Skeletal muscle satellite cell (primary cell): ENCODE results near the gene TMEM238.
"Not testable (repeated sequence)": the region's sequence is repeated elsewhere in the genome, so short reads cannot be mapped to it uniquely, and the experiment has no call there.

Experiments used
- H3K27me3 ChIP-seq: 2 replicates; pipeline ENCODE4 v1.7.0; 2013; ENCODE audit warnings: low read length; ENCODE audit not compliant: control insufficient read depth, insufficient read depth
- H3K36me3 ChIP-seq: 2 replicates; pipeline ENCODE4 v1.7.0; 2013; ENCODE audit warnings: mild to moderate bottlenecking, control low read depth, low read length; ENCODE audit not compliant: insufficient read depth
- H3K4me1 ChIP-seq: 2 replicates; pipeline ENCODE4 v1.7.0; 2013; ENCODE audit warnings: low read length; ENCODE audit not compliant: control insufficient read depth, insufficient read depth
- H3K4me2 ChIP-seq: 2 replicates; pipeline ENCODE4 v1.7.0; 2013; ENCODE audit warnings: mild to moderate bottlenecking, low read length
- H3K4me3 ChIP-seq: 2 replicates; pipeline ENCODE4 v1.7.0; 2013; ENCODE audit warnings: low read length
- H3K9ac ChIP-seq: 2 replicates; pipeline ENCODE4 v1.7.0; 2013; ENCODE audit warnings: mild to moderate bottlenecking, low read depth, low read length, moderate library complexity
- H3K9me3 ChIP-seq: replicated peaks from 2 replicates; pipeline ENCODE4 v1.7.0; 2013; ENCODE audit warnings: mild to moderate bottlenecking, control low read depth, low read length

The TMEM238 gene

GRCh38 chr19:55339889-55340783 lies 44.0 kb downstream of the TMEM238 start:
- Histone ChIP-seq H3K4me3 (peak overlapping the region; percentile 78), H3K36me3 (no peaks in the 10 kb centered on the region), H3K9ac (peak overlapping the region; percentile 80), H3K4me1 (peaks cover 30% of the 10 kb centered on the region), H3K9me3 (no peaks in the 10 kb centered on the region), H3K4me2 (peak overlapping the region; percentile 95), H3K27me3 (peaks cover 10% of the 10 kb centered on the region)

GRCh38 chr19:55339105-55339888 lies 44.8 kb downstream of the TMEM238 start, which contains the start of gene KMT5C:
Gene KMT5C, plus strand, starts transcription at chr19:55339876. Its CDS starts 2,061 bp downstream, at chr19:55341937.
- H3K4me2 ChIP-seq, result peak within 1 kb of the TSS; percentile 95
- peaks cover 10% of the 10 kb centered on the region for H3K27me3 ChIP-seq
- H3K9ac ChIP-seq, result peak within 1 kb of the TSS; percentile 86
- no peaks in the 10 kb centered on the region for H3K9me3 ChIP-seq
- H3K4me1 ChIP-seq, result peaks cover 22% of the 10 kb centered on the region
- H3K4me3 ChIP-seq, result peak within 1 kb of the TSS; percentile 78
- H3K36me3 ChIP-seq, result no peaks in the 10 kb centered on the region

- Histone ChIP-seq H3K4me3 (no peak overlapping the region), H3K9ac (no peak overlapping the region), H3K27me3 (peaks cover 22% of the 10 kb centered on the region), H3K36me3 (no peaks in the 10 kb centered on the region), H3K4me2 (no peak overlapping the region), H3K9me3 (no peaks in the 10 kb centered on the region), H3K4me1 (peaks cover 17% of the 10 kb centered on the region)
Observed at GRCh38 chr19:55336101-55336500, 48.0 kb downstream of the TMEM238 start.

GRCh38 chr19:55333870-55334269 lies 50.2 kb downstream of the TMEM238 start:
- H3K4me2 ChIP-seq, result no peak overlapping the region
- H3K9ac ChIP-seq, result no peak overlapping the region
- no peaks in the 10 kb centered on the region for H3K36me3 ChIP-seq
- H3K4me3 ChIP-seq, result no peak overlapping the region
- peaks cover 22% of the 10 kb centered on the region for H3K27me3 ChIP-seq
- H3K4me1 ChIP-seq, result peaks cover 6% of the 10 kb centered on the region
- no peaks in the 10 kb centered on the region for H3K9me3 ChIP-seq

- H3K27me3 ChIP-seq, result peaks cover 12% of the 10 kb centered on the region
- H3K9ac ChIP-seq, H3K4me3 ChIP-seq, H3K9me3 ChIP-seq, H3K4me2 ChIP-seq, H3K4me1 ChIP-seq, H3K36me3 ChIP-seq: not testable (repeated sequence)
Observed at GRCh38 chr19:55329791-55330190, 54.3 kb downstream of the TMEM238 start.
